Brain microvascular endothelial cell (primary cell): ENCODE measurements around the gene TRIML2.

Experiments used
- DNase-seq: peaks from one replicate; pipeline ENCODE4 v3.0.0-alpha.2; 2020
- H3K27ac ChIP-seq: fragments of 250-450 bp; sonication (Bioruptor Pico); 2 replicates; pipeline ENCODE4 v1.5.1; 2020; ENCODE audit warnings: mild to moderate bottlenecking, moderate library complexity
- H3K27me3 ChIP-seq: fragments of 250-450 bp; sonication (Bioruptor Pico); replicated peaks from 2 replicates; pipeline ENCODE4 v1.5.1; 2020; ENCODE audit warnings: mild to moderate bottlenecking
- H3K36me3 ChIP-seq: fragments of 250-450 bp; sonication (Bioruptor Pico); replicated peaks from 2 replicates; pipeline ENCODE4 v1.5.1; 2020; ENCODE audit warnings: mild to moderate bottlenecking
- H3K4me3 ChIP-seq: 2 replicates; pipeline ENCODE4 v1.5.1; 2011; ENCODE audit warnings: low read depth, mild to moderate bottlenecking, control low read depth, low read length, moderate library complexity
- in situ Hi-C: cut with HindIII; loops from 2 replicates; pipeline ENCODE4 v1.10.0; 2017; ENCODE audit warnings: low sequenced_read_pairs, low pct_ligation_motif_present
- TF ChIP-seq, protein P1 (sequence below): IDR thresholded peaks from 2 replicates; pipeline ENCODE4 v1.5.1; 2011; ENCODE audit warnings: low read depth, mild to moderate bottlenecking, moderate library complexity, low read length, control low read depth, inconsistent platforms; ENCODE audit errors: missing control alignments

Gene TRIML2, protein sequence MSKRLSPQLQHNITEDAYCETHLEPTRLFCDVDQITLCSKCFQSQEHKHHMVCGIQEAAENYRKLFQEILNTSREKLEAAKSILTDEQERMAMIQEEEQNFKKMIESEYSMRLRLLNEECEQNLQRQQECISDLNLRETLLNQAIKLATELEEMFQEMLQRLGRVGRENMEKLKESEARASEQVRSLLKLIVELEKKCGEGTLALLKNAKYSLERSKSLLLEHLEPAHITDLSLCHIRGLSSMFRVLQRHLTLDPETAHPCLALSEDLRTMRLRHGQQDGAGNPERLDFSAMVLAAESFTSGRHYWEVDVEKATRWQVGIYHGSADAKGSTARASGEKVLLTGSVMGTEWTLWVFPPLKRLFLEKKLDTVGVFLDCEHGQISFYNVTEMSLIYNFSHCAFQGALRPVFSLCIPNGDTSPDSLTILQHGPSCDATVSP

DNA sequence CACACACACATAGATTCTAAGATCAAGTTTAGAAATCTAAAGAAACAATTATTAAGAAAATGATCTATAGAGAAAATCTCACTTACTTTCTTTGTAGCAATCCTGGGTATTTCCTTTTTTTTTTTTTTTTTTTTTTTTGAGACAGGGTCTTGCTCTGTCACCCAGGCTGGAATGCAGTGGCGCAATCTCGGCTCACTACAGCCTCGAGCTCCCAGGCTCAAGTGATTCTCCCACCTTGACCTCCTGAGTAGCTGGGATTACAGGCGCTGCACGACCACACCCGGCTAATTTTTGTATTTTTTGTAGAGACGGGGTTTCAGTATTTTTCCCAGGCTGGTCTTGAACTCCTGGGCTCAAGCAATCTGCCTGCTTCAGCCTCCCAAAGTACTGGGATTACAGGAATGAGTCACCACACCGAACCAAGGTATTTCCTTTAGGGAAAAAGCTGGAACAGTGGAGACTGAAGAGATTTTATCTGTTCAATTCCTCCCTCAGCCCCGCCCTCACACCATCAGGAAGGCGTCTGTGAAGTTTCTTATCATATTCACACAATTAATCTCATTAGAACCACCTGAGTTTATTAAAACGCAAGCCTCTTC lies at the start of gene TRIML2:
TSS of gene TRIML2 (minus strand) at position 447 of the 599 bp plus-strand sequence. CDS start 4,235 bp downstream, outside the sequence.
- Histone ChIP-seq H3K36me3 (no peaks in the 10 kb centered on the region), H3K4me3 (no peak within 1 kb of the TSS), H3K27me3 (no peaks in the 10 kb centered on the region), H3K27ac (no peak within 1 kb of the TSS)
- TF ChIP-seq, protein P1, sequence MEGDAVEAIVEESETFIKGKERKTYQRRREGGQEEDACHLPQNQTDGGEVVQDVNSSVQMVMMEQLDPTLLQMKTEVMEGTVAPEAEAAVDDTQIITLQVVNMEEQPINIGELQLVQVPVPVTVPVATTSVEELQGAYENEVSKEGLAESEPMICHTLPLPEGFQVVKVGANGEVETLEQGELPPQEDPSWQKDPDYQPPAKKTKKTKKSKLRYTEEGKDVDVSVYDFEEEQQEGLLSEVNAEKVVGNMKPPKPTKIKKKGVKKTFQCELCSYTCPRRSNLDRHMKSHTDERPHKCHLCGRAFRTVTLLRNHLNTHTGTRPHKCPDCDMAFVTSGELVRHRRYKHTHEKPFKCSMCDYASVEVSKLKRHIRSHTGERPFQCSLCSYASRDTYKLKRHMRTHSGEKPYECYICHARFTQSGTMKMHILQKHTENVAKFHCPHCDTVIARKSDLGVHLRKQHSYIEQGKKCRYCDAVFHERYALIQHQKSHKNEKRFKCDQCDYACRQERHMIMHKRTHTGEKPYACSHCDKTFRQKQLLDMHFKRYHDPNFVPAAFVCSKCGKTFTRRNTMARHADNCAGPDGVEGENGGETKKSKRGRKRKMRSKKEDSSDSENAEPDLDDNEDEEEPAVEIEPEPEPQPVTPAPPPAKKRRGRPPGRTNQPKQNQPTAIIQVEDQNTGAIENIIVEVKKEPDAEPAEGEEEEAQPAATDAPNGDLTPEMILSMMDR, result no peak
- no peak for DNase-seq
- in situ Hi-C loops, result no loop called here

DNA sequence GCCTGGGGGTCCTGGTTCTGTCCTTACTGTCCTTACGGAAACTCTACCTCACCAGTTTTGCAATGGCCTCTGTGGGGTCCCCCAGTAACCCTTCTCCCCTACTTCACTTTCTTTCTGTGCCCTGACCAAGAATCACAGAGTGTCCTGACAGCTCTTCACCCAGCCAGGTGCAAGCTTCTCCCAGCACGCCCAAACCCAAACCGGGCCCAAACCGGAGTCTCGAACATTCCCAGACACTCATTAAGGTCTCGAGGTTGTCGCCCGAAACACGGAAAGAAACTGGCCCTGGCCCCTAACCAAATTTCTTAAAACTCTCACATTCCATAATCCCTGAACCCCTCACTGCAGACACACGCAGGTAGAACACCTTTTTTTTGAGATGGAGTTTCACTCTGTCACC lies 48.9 kb upstream of the TRIML2 start:
- H3K4me3 ChIP-seq, result no peak overlapping the region
- no peaks in the 10 kb centered on the region for H3K36me3 ChIP-seq
- in situ Hi-C loops, result no loop called here
- no peaks in the 10 kb centered on the region for H3K27me3 ChIP-seq
- DNase-seq, result no peak
- H3K27ac ChIP-seq, result no peak overlapping the region
- TF ChIP-seq, protein P1, result no peak

GRCh38 chr4:188154668-188155405 lies 45.4 kb upstream of the TRIML2 start:
- in situ Hi-C loops, result no loop called here
- DNase-seq, result no peak
- H3K36me3 ChIP-seq, result no peaks in the 10 kb centered on the region
- TF ChIP-seq, protein P1, result no peak
- H3K27ac ChIP-seq, result no peak overlapping the region
- no peaks in the 10 kb centered on the region for H3K27me3 ChIP-seq
- no peak overlapping the region for H3K4me3 ChIP-seq

- no peak for DNase-seq
- TF ChIP-seq, protein P1, result no peak
- Histone ChIP-seq H3K36me3 (no peaks in the 10 kb centered on the region), H3K27me3 (no peaks in the 10 kb centered on the region), H3K27ac (no peak overlapping the region), H3K4me3 (no peak overlapping the region)
- in situ Hi-C loops, result no loop called here
These were observed 38.4 kb upstream of the TRIML2 start for GRCh38 chr4:188147776-188148175.

DNA sequence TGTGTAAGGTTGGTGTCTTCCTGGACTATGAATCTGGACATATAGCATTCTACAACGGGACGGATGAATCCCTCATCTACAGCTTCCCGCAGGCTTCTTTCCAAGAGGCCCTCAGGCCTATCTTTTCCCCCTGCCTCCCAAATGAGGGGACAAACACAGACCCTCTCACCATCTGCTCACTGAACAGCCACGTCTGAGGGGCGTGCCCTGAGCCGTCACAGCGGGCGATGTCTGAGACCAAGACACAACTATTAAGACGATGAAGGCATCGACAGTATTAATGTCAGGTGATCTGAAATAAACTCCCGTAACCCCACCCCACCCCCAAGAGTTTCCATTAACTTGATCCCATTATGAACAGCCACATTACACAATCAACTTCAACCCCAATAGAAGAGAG lies 37.8 kb upstream of the TRIML2 start:
- in situ Hi-C loops, result no loop called here
- H3K27ac ChIP-seq, result no peak overlapping the region
- DNase-seq, result no peak
- no peaks in the 10 kb centered on the region for H3K36me3 ChIP-seq
- TF ChIP-seq, protein P1, result no peak
- no peak overlapping the region for H3K4me3 ChIP-seq
- H3K27me3 ChIP-seq, result no peaks in the 10 kb centered on the region
